ENCODE results near the gene ENHO. TPM values are rescaled to one million over a fixed set of nuclear protein-coding genes. Genes with fewer than 3 reads are reported as not detected.

ENHO gene
- total RNA-seq (1 to 10 TPM in 1 of 9 donors, under 1 TPM in 1, not detected in 7; 0.39 to 1.4 TPM), polyA plus RNA-seq (1 to 10 TPM in 1 of 3 donors, under 1 TPM in 2; 0.24 to 1.6 (median 0.88) TPM)
- long read RNA-seq, donor 1 = 0 reads
- long read RNA-seq, donor 2 = 0 reads
- long read RNA-seq, donor 3 = 0 reads
- long read RNA-seq, donor 4 = 0 reads
- long read RNA-seq, donor 5 = 0 reads
- long read RNA-seq, donor 6 = 0 reads
- long read RNA-seq, donor 7 = 0 reads
- long read RNA-seq, donor 8, partial matches to known transcripts = 0 of 1 reads
- long read RNA-seq, donor 8, other reads (novel, unspliced or antisense) = 0 of 1 reads
- long read RNA-seq, donor 9, partial matches to known transcripts = 0 of 1 reads
- long read RNA-seq, donor 9, other reads (novel, unspliced or antisense) = 0 of 1 reads
- long read RNA-seq, donor 10, partial matches to known transcripts = 0 of 1 reads
- long read RNA-seq, donor 10, other reads (novel, unspliced or antisense) = 0 of 1 reads

DNA sequence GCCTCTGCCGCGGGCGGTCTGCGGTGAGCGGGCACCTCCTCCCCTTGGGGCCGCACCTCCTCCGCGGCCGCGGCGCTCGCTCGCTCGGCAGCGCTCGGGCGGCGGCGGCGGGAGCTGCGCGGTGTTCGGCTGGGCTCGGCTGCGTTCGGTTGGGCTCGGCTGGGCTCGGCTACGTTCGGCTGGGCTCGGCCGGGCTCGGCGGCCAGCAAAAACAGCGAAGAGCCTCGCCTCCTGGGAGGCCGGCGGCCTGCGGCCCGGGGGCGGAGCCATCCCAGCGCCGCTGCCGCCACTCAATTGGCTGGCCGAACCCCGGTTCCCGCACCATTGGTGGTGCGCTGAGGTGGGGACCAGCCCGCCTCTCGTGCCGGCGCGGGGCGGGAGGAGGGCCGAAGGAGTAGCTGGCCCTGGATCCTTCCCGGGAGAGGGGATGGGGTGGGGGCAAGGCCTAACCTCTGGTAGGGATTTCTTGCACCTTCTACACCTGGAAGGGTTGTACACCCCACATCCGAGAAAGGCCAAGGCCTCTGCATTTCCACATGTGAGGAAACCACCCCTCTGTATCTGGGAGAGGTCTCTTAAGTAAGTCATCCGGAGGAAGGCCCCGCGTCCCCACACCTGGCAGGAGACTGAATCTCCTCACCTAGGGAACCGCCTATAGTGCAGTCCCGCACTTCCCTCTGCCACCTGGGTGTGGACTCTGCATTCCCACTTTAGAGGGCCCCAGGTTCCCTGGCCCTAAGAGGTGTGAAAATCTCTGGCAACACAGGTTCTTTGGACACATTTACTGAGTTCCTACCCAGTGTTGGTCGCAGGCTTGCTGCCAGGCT, at the start of gene ENHO:
Gene ENHO, minus strand, starts transcription at position 20 of the 827 bp plus-strand sequence. CDS start 1,295 bp downstream, outside the sequence.
- no peak within 1 kb of the TSS for H3K27ac ChIP-seq
- intact Hi-C loops (cut with DNase I) = no loop called here
- no peaks in the 10 kb centered on the region for H3K27me3 ChIP-seq
- no peak for TF ChIP-seq POLR2A (IDR thresholded peaks at IDR 0.05)
- TF ChIP-seq, protein P1, sequence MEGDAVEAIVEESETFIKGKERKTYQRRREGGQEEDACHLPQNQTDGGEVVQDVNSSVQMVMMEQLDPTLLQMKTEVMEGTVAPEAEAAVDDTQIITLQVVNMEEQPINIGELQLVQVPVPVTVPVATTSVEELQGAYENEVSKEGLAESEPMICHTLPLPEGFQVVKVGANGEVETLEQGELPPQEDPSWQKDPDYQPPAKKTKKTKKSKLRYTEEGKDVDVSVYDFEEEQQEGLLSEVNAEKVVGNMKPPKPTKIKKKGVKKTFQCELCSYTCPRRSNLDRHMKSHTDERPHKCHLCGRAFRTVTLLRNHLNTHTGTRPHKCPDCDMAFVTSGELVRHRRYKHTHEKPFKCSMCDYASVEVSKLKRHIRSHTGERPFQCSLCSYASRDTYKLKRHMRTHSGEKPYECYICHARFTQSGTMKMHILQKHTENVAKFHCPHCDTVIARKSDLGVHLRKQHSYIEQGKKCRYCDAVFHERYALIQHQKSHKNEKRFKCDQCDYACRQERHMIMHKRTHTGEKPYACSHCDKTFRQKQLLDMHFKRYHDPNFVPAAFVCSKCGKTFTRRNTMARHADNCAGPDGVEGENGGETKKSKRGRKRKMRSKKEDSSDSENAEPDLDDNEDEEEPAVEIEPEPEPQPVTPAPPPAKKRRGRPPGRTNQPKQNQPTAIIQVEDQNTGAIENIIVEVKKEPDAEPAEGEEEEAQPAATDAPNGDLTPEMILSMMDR (IDR thresholded peaks at IDR 0.05) = peak in 2 of 6 experiments; percentile 3 to 11
- no peaks in the 10 kb centered on the region for H3K9me3 ChIP-seq (replicated peaks in 1 of 3)
- H3K4me3 ChIP-seq = peak within 1 kb of the TSS in 1 of 4 donors; percentile 52
- H3K4me1 ChIP-seq (replicated peaks in 1 of 2) = no peaks in the 10 kb centered on the region
- WGBS, 4 donors = 5 to 26% (median 6%) methylated on average over 7 to 63 of the region's 63 CpGs
- peak; percentile 85 to 94 (median 89) for DNase-seq
- no peaks in the 10 kb centered on the region for H3K36me3 ChIP-seq (replicated peaks in 1 of 2)

- Histone ChIP-seq H3K4me1 (replicated peaks in 1 of 2) (no peaks in the 10 kb centered on the region), H3K4me3 (no peak overlapping the region), H3K27ac (no peak overlapping the region), H3K36me3 (replicated peaks in 1 of 2) (no peaks in the 10 kb centered on the region), H3K9me3 (replicated peaks in 1 of 3) (no peaks in the 10 kb centered on the region), H3K27me3 (no peaks in the 10 kb centered on the region)
- TF ChIP-seq, protein P1 (IDR thresholded peaks at IDR 0.05) = no peak
- TF ChIP-seq POLR2A (IDR thresholded peaks at IDR 0.05) = no peak
- intact Hi-C loops (cut with DNase I) = no loop called here
- no peak for DNase-seq
These were observed 49.3 kb upstream of the ENHO start for GRCh38 chr9:34572092-34572491.

DNA sequence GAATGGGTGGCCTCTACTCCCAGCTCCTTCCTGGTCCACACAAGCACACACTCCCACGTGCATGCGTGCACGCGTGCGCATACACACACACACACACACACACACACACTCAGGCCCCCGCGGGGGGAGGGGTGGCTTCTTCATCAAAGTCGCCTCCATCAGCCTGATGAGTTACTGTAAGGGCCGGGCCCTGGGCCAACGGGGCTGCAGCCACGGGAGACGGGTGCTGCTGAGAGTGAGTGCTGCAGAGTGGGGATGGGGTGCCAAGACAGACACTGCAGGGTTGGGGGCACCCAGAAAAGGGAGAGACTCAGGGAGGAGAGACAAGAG, 48.7 kb upstream of the ENHO start:
- Histone ChIP-seq H3K27ac (no peak overlapping the region), H3K36me3 (replicated peaks in 1 of 2) (no peaks in the 10 kb centered on the region), H3K4me3 (no peak overlapping the region), H3K9me3 (replicated peaks in 1 of 3) (no peaks in the 10 kb centered on the region), H3K27me3 (no peaks in the 10 kb centered on the region), H3K4me1 (replicated peaks in 1 of 2) (no peaks in the 10 kb centered on the region)
- TF ChIP-seq POLR2A (IDR thresholded peaks at IDR 0.05) = no peak
- TF ChIP-seq, protein P1 (IDR thresholded peaks at IDR 0.05) = no peak
- intact Hi-C loops (cut with DNase I) = no loop called here
- no peak for DNase-seq
- 50 to 78% (median 67%) methylated on average over 4 to 12 of the region's 12 CpGs for WGBS, 4 donors

GRCh38 chr9:34570809-34571480, 48.2 kb upstream of the ENHO start:
- Histone ChIP-seq H3K27ac (peak overlapping the region in 2 of 5 donors; percentile 16 to 26), H3K36me3 (replicated peaks in 1 of 2) (no peaks in the 10 kb centered on the region), H3K9me3 (replicated peaks in 1 of 3) (no peaks in the 10 kb centered on the region), H3K27me3 (no peaks in the 10 kb centered on the region), H3K4me3 (no peak overlapping the region), H3K4me1 (replicated peaks in 1 of 2) (no peaks in the 10 kb centered on the region)
- TF ChIP-seq, protein P1 (IDR thresholded peaks at IDR 0.05) = no peak
- TF ChIP-seq POLR2A (IDR thresholded peaks at IDR 0.05) = no peak
- WGBS, 4 donors = 81 to 86% (median 84%) methylated on average over 5 to 7 of the region's 7 CpGs
- no peak for DNase-seq
- intact Hi-C loops (cut with DNase I) = no loop called here

Measured in adrenal gland (tissue), 19 donors.